Nephron (organoid): ENCODE data around the gene RTN1.

Source experiments
- H3K27ac Mint-ChIP-seq, 3 experiments: 2 replicates each; pipeline ENCODE4 v1.8.0; 2020; ENCODE audit warnings: mixed read lengths in 3 of 3, mild to moderate bottlenecking in 2 of 3, moderate library complexity in 1 of 3
- H3K27me3 Mint-ChIP-seq: 2 replicates; pipeline ENCODE4 v1.8.0; 2021; ENCODE audit warnings: low read depth, mild to moderate bottlenecking, moderate library complexity, mixed read lengths
- H3K36me3 Mint-ChIP-seq: 2 replicates; pipeline ENCODE4 v1.8.0; 2020; ENCODE audit warnings: low read depth, mixed read lengths
- H3K4me1 Mint-ChIP-seq: 2 replicates; pipeline ENCODE4 v1.8.0; 2020; ENCODE audit warnings: mixed read lengths
- H3K4me3 Mint-ChIP-seq, 3 experiments: 2 replicates each; pipeline ENCODE4 v1.8.0; 2020; ENCODE audit warnings: mild to moderate bottlenecking in 3 of 3, mixed read lengths in 3 of 3, moderate library complexity in 2 of 3
- H3K9me3 Mint-ChIP-seq: 2 replicates; pipeline ENCODE4 v1.8.0; 2020; ENCODE audit warnings: mixed read lengths
- TF ChIP-seq, protein P1 (sequence below), 3 experiments: fragments of 200-600 bp; sonication (generic); IDR thresholded peaks; one replicate each; pipeline ENCODE4 v1.5.0; 2021; ENCODE audit warnings: antibody characterized with exemption in 3 of 3; ENCODE audit not compliant: unreplicated experiment in 3 of 3

RTN1 gene

GRCh38 chr14:59570122-59570521 lies 300.5 kb downstream of the RTN1 start:
- Mint-ChIP-seq H3K27ac (no peak overlapping the region), H3K4me1 (peaks cover under 1% of the 10 kb centered on the region), H3K4me3 (no peak overlapping the region), H3K9me3 (no peaks in the 10 kb centered on the region), H3K27me3 (peaks cover 3% of the 10 kb centered on the region), H3K36me3 (no peaks in the 10 kb centered on the region)
- TF ChIP-seq, protein P1, sequence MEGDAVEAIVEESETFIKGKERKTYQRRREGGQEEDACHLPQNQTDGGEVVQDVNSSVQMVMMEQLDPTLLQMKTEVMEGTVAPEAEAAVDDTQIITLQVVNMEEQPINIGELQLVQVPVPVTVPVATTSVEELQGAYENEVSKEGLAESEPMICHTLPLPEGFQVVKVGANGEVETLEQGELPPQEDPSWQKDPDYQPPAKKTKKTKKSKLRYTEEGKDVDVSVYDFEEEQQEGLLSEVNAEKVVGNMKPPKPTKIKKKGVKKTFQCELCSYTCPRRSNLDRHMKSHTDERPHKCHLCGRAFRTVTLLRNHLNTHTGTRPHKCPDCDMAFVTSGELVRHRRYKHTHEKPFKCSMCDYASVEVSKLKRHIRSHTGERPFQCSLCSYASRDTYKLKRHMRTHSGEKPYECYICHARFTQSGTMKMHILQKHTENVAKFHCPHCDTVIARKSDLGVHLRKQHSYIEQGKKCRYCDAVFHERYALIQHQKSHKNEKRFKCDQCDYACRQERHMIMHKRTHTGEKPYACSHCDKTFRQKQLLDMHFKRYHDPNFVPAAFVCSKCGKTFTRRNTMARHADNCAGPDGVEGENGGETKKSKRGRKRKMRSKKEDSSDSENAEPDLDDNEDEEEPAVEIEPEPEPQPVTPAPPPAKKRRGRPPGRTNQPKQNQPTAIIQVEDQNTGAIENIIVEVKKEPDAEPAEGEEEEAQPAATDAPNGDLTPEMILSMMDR (IDR thresholded peaks at IDR 0.05; ENCODE audit: unreplicated experiment in 3 of 3): no peak

GRCh38 chr14:59566725-59567124 lies 303.9 kb downstream of the RTN1 start:
- TF ChIP-seq, protein P1 (IDR thresholded peaks at IDR 0.05; ENCODE audit: unreplicated experiment in 3 of 3): no peak
- H3K9me3 Mint-ChIP-seq: no peaks in the 10 kb centered on the region
- no peak overlapping the region for H3K4me3 Mint-ChIP-seq
- H3K27me3 Mint-ChIP-seq: peaks cover 11% of the 10 kb centered on the region
- peaks cover 5% of the 10 kb centered on the region for H3K4me1 Mint-ChIP-seq
- no peaks in the 10 kb centered on the region for H3K36me3 Mint-ChIP-seq
- H3K27ac Mint-ChIP-seq: no peak overlapping the region

- H3K27me3 Mint-ChIP-seq: peaks cover 11% of the 10 kb centered on the region
- no peaks in the 10 kb centered on the region for H3K36me3 Mint-ChIP-seq
- H3K4me3 Mint-ChIP-seq: no peak overlapping the region
- H3K9me3 Mint-ChIP-seq: no peaks in the 10 kb centered on the region
- TF ChIP-seq, protein P1 (IDR thresholded peaks at IDR 0.05; ENCODE audit: unreplicated experiment in 3 of 3): no peak
- H3K27ac Mint-ChIP-seq: no peak overlapping the region
- H3K4me1 Mint-ChIP-seq: peaks cover 5% of the 10 kb centered on the region
Observed at GRCh38 chr14:59566296-59566695, 304.3 kb downstream of the RTN1 start.

DNA sequence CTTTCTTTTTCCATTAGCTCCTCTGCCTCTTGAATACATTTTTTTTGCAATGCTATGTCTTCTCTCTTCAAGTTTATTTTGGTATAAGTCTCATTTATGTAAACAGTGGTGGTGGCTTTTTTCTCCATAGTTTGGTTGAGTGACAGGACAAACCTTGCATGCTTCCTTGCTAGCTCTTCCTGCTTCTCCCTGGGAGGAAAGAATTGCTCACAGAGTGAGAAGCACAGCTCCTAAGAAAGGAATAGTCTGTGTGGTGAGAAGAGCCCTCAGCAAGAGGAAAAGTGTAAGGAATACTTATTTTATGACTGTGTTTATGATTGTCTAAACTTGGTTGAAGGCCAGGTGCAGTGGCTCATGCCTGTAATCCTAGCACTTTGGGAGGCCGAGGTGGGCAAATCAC lies 305.5 kb downstream of the RTN1 start:
- H3K36me3 Mint-ChIP-seq: no peaks in the 10 kb centered on the region
- H3K4me1 Mint-ChIP-seq: peaks cover 5% of the 10 kb centered on the region
- TF ChIP-seq, protein P1 (IDR thresholded peaks at IDR 0.05; ENCODE audit: unreplicated experiment in 3 of 3): no peak
- H3K9me3 Mint-ChIP-seq: no peaks in the 10 kb centered on the region
- peaks cover 11% of the 10 kb centered on the region for H3K27me3 Mint-ChIP-seq
- H3K4me3 Mint-ChIP-seq: no peak overlapping the region
- no peak overlapping the region for H3K27ac Mint-ChIP-seq

- Mint-ChIP-seq H3K9me3 (no peaks in the 10 kb centered on the region), H3K27me3 (peaks cover 11% of the 10 kb centered on the region), H3K36me3 (no peaks in the 10 kb centered on the region), H3K4me3 (no peak overlapping the region), H3K4me1 (peaks cover 5% of the 10 kb centered on the region), H3K27ac (no peak overlapping the region)
- TF ChIP-seq, protein P1 (IDR thresholded peaks at IDR 0.05; ENCODE audit: unreplicated experiment in 3 of 3): no peak
Observed at GRCh38 chr14:59564366-59564765, 306.2 kb downstream of the RTN1 start.

DNA sequence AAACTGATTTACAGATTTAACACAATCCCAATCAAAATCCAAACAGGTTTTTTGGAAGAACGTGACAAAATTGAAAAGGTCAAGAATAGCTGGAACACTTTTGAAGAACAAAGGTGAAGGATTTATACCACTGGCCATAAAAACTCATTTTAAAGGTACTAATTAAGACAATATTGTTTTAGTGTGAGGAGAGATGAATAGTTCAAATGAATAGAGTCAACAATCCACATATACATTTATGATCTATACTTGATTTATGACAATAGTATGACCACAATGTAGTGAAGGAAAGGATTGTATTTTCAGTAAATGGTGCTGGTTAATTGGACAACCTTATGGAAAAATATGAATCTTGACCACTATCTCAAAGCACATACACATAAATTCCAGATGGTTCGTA lies 323.3 kb downstream of the RTN1 start:
- Mint-ChIP-seq H3K9me3 (peaks cover 9% of the 10 kb centered on the region), H3K27ac (no peak overlapping the region), H3K27me3 (no peaks in the 10 kb centered on the region), H3K4me3 (no peak overlapping the region), H3K4me1 (no peaks in the 10 kb centered on the region), H3K36me3 (no peaks in the 10 kb centered on the region)
- TF ChIP-seq, protein P1 (IDR thresholded peaks at IDR 0.05; ENCODE audit: unreplicated experiment in 3 of 3): no peak
